SK-N-MC (cell line): ENCODE results near the gene NUDT12.

Source experiments
- DNase-seq: peaks from one replicate; pipeline ENCODE4 v3.0.0-alpha.2; 2011; ENCODE audit warnings: low read depth, low spot score
- H3K27ac ChIP-seq: fragments of 200-600 bp; sonication (generic); 2 replicates; pipeline ENCODE4 v1.5.1; 2016; ENCODE audit warnings: mixed run types
- H3K36me3 ChIP-seq: fragments of 200-600 bp; sonication (generic); 2 replicates; pipeline ENCODE4 v1.6.1; 2017; ENCODE audit warnings: antibody characterized with exemption, low read length, mixed read lengths; ENCODE audit not compliant: insufficient read depth
- H3K4me3 ChIP-seq: fragments of 200-600 bp; sonication (generic); 2 replicates; pipeline ENCODE4 v1.5.1; 2016
- H3K9ac ChIP-seq: fragments of 200-600 bp; sonication (generic); 2 replicates; pipeline ENCODE4 v1.8.0; 2017; ENCODE audit warnings: mixed run types, mixed read lengths; ENCODE audit not compliant: insufficient read length
- H3K9me3 ChIP-seq: fragments of 200-600 bp; sonication (generic); 2 replicates; pipeline ENCODE4 v1.6.1; 2017; ENCODE audit warnings: low read depth, mild to moderate bottlenecking, antibody characterized with exemption, low read length, moderate library complexity, mixed read lengths
- EZH2 ChIP-seq: fragments of 200-600 bp; sonication (generic); IDR thresholded peaks from one replicate; pipeline ENCODE4 v1.6.1; 2017; ENCODE audit warnings: antibody characterized with exemption
- FOXP2 ChIP-seq: optimal IDR thresholded peaks from 2 replicates; pipeline ENCODE3; 2011; ENCODE audit warnings: mild to moderate bottlenecking, moderate library complexity; ENCODE audit not compliant: insufficient read depth; ENCODE audit errors: extremely low read length, control extremely low read depth
- POLR2AphosphoS5 ChIP-seq: IDR thresholded peaks from 2 replicates; pipeline ENCODE4 v1.6.1; 2012; ENCODE audit warnings: mild to moderate bottlenecking, low read depth, low read length, borderline replicate concordance

The NUDT12 gene

GRCh38 chr5:103589776-103590175 is 27.2 kb upstream of the NUDT12 start:
- Histone ChIP-seq H3K9me3 (no peaks in the 10 kb centered on the region), H3K4me3 (no peak overlapping the region), H3K36me3 (no peaks in the 10 kb centered on the region), H3K27ac (no peak overlapping the region), H3K9ac (no peak overlapping the region)
- DNase-seq: no peak
- TF ChIP-seq POLR2AphosphoS5 (no peak), FOXP2 (no peak)

GRCh38 chr5:103589357-103589756 is 26.8 kb upstream of the NUDT12 start:
- Histone ChIP-seq H3K9ac (no peak overlapping the region), H3K9me3 (no peaks in the 10 kb centered on the region), H3K36me3 (no peaks in the 10 kb centered on the region), H3K27ac (no peak overlapping the region), H3K4me3 (no peak overlapping the region)
- TF ChIP-seq EZH2 (no peak), POLR2AphosphoS5 (no peak), FOXP2 (no peak)
- DNase-seq: no peak

GRCh38 chr5:103587185-103587748 is 24.7 kb upstream of the NUDT12 start:
- H3K4me3 ChIP-seq: no peak overlapping the region
- H3K27ac ChIP-seq: no peak overlapping the region
- no peak overlapping the region for H3K9ac ChIP-seq
- H3K9me3 ChIP-seq: no peaks in the 10 kb centered on the region
- H3K36me3 ChIP-seq: no peaks in the 10 kb centered on the region
- peak; percentile 40 for DNase-seq
- no peak for TF ChIP-seq FOXP2
- TF ChIP-seq EZH2: no peak
- TF ChIP-seq POLR2AphosphoS5: no peak

- Histone ChIP-seq H3K9me3 (no peaks in the 10 kb centered on the region), H3K9ac (no peak overlapping the region), H3K27ac (no peak overlapping the region), H3K36me3 (no peaks in the 10 kb centered on the region), H3K4me3 (no peak overlapping the region)
- TF ChIP-seq POLR2AphosphoS5: no peak
- no peak for TF ChIP-seq FOXP2
- no peak for TF ChIP-seq EZH2
- peak; percentile 59 for DNase-seq
Measured at GRCh38 chr5:103582364-103582763, 19.8 kb upstream of the NUDT12 start.

- DNase-seq: no peak
- Histone ChIP-seq H3K27ac (no peak overlapping the region), H3K9me3 (0 out of 2 replicates have a peak, but pooled peaks cover 3% of the 10 kb centered on the region), H3K4me3 (no peak overlapping the region), H3K9ac (no peak overlapping the region), H3K36me3 (no peaks in the 10 kb centered on the region)
- no peak for TF ChIP-seq POLR2AphosphoS5
- no peak for TF ChIP-seq EZH2
- no peak for TF ChIP-seq FOXP2
Measured at GRCh38 chr5:103573411-103573810, 10.8 kb upstream of the NUDT12 start.

GRCh38 chr5:103572454-103572853 is 9.9 kb upstream of the NUDT12 start:
- Histone ChIP-seq H3K27ac (no peak overlapping the region), H3K4me3 (no peak overlapping the region), H3K9me3 (0 out of 2 replicates have a peak, but pooled peaks cover 3% of the 10 kb centered on the region), H3K36me3 (no peaks in the 10 kb centered on the region), H3K9ac (no peak overlapping the region)
- no peak for TF ChIP-seq EZH2
- TF ChIP-seq FOXP2: no peak
- TF ChIP-seq POLR2AphosphoS5: no peak
- DNase-seq: no peak

GRCh38 chr5:103571730-103572129 is 9.1 kb upstream of the NUDT12 start:
- no peak overlapping the region for H3K4me3 ChIP-seq
- H3K9ac ChIP-seq: no peak overlapping the region
- DNase-seq: no peak
- TF ChIP-seq POLR2AphosphoS5 (no peak), FOXP2 (no peak), EZH2 (no peak)
- H3K27ac ChIP-seq: no peak overlapping the region
- H3K36me3 ChIP-seq: no peaks in the 10 kb centered on the region
- H3K9me3 ChIP-seq: 0 out of 2 replicates have a peak, but pooled peaks cover 3% of the 10 kb centered on the region

GRCh38 chr5:103569313-103570060 is 6.9 kb upstream of the NUDT12 start:
- no peaks in the 10 kb centered on the region for H3K36me3 ChIP-seq
- DNase-seq: no peak
- H3K4me3 ChIP-seq: no peak overlapping the region
- TF ChIP-seq POLR2AphosphoS5 (no peak), FOXP2 (no peak), EZH2 (no peak)
- H3K9ac ChIP-seq: no peak overlapping the region
- 0 out of 2 replicates have a peak, but pooled peaks cover 3% of the 10 kb centered on the region for H3K9me3 ChIP-seq
- no peak overlapping the region for H3K27ac ChIP-seq
